ENCODE results near the gene FIBCD1.

The FIBCD1 gene

GRCh38 chr9:130935648-130936271 is 3.3 kb downstream of the FIBCD1 start:
- no peak overlapping the region for H3K4me3 ChIP-seq (ENCODE audit: low read depth, low read length)
- TF ChIP-seq, protein P1, sequence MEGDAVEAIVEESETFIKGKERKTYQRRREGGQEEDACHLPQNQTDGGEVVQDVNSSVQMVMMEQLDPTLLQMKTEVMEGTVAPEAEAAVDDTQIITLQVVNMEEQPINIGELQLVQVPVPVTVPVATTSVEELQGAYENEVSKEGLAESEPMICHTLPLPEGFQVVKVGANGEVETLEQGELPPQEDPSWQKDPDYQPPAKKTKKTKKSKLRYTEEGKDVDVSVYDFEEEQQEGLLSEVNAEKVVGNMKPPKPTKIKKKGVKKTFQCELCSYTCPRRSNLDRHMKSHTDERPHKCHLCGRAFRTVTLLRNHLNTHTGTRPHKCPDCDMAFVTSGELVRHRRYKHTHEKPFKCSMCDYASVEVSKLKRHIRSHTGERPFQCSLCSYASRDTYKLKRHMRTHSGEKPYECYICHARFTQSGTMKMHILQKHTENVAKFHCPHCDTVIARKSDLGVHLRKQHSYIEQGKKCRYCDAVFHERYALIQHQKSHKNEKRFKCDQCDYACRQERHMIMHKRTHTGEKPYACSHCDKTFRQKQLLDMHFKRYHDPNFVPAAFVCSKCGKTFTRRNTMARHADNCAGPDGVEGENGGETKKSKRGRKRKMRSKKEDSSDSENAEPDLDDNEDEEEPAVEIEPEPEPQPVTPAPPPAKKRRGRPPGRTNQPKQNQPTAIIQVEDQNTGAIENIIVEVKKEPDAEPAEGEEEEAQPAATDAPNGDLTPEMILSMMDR (conservative IDR thresholded peaks at IDR 0.05; ENCODE audit: low read depth, low read length) = no peak
- DNase-seq (ENCODE audit: low read depth) = no peak

DNA sequence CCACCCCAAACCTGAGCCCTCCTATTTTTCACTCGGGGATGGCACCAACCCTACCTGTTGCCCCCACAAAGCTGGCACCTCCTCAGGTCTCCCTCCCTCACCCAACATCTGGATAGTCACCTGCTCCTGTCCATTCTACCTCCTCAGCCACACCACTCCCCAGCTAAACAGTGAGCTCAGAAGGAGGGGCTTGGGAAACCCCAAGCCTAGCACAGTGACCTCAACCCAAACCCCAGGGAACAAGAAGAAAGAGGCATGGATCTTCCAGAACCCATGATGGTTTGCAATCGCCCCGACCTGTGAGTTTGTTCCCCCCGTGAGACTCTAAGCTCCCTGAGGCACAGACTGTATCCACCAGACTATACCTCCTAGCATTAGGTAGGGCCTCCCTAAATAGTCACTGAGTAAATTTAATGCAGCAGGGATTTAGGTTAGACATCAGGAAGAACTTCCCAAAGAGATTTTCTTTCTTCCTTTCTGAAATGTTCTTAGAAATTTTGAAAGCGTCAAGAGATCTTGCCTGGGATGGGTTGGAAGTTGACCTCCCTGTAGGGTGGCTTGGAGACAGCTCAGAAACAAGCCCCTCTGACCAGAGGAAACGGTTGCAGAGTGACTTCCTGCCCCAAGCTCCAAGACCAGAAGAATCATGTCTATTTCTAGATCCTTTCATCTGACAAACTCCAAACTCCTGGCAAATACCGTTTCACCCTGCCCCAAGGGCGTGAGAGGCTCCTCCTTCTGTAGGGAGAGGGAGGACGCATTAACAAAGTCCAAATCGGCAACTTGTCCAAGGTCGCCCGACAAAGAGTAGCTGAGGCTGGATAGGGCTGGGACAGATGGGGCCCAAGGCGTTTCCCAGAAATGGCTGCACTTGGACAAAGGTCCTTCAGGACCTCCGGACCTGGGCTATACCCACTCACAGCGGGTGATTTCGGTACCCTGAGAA is 4.1 kb downstream of the FIBCD1 start:
- H3K4me3 ChIP-seq (ENCODE audit: low read depth, low read length) = no peak overlapping the region
- DNase-seq (ENCODE audit: low read depth) = no peak
- TF ChIP-seq, protein P1 (conservative IDR thresholded peaks at IDR 0.05; ENCODE audit: low read depth, low read length) = no peak

DNA sequence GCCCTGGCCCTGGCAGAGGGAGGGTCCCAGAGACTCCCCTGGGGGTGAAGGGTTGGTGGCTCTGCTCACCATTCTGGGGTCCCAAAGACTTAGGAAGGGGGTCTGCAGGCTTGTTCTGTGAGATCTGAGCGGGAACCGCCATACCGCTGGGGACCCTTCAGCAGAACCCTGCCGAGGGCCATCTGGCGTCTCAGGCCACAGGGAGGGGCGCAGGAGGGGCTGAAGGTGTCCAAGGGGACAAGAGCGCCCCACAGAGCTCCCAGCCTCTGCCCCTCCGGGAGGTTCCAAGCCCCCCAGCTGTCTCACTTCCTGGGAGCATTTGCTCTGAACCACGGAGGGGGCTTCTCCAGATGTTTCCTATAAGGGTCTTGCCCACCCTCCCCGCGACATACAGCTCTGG is 4.8 kb downstream of the FIBCD1 start:
- H3K4me3 ChIP-seq (ENCODE audit: low read depth, low read length) = no peak overlapping the region
- no peak for DNase-seq (ENCODE audit: low read depth)
- TF ChIP-seq, protein P1 (conservative IDR thresholded peaks at IDR 0.05; ENCODE audit: low read depth, low read length) = no peak

DNA sequence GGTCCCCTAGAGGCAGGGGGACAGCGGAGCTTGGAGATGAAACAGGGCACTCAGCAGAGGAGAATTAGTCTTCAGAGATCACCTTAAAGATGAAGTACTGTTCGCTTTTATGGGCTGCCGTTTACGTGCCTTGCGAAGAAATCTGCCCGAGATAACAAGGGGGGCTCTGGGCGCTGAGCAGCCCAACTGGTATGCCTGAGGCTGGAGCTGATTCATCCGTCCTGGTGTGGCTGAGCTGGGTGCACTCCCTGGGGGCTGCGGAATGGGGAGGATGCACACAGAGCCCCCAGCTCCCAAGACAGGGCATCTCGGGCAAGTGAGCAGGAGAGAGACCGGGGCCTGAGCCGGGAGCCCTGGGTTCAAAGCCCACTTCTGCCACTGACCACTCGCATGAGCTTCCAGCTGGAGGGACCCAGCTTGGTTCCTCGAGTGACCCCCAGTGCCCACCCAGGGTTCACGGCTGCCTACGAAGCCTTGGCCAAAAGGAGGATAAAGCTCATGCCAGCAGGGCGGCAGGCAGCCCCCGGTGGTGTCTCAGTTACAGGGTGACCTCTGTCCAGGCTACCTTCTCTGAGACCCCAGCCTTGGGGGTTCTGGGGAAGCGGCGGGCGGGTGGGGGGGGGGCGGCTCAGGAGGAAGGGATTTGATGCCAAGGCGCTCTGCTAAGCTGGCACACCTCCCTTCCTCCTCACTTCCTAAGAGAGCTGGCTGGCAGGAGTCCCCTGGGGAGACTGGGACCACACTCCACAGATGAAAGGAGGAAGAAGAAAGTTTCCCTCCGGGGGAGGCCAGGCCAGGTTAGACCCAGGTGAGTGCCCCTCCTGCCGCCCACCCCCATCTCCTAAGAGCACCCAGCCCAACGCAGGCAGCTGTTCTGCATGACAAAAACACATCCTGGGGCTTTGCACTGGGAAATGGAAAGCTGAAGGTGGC is 5.7 kb downstream of the FIBCD1 start:
- TF ChIP-seq, protein P1 (conservative IDR thresholded peaks at IDR 0.05; ENCODE audit: low read depth, low read length) = no peak
- no peak overlapping the region for H3K4me3 ChIP-seq (ENCODE audit: low read depth, low read length)
- peak; percentile 63 for DNase-seq (ENCODE audit: low read depth)

DNA sequence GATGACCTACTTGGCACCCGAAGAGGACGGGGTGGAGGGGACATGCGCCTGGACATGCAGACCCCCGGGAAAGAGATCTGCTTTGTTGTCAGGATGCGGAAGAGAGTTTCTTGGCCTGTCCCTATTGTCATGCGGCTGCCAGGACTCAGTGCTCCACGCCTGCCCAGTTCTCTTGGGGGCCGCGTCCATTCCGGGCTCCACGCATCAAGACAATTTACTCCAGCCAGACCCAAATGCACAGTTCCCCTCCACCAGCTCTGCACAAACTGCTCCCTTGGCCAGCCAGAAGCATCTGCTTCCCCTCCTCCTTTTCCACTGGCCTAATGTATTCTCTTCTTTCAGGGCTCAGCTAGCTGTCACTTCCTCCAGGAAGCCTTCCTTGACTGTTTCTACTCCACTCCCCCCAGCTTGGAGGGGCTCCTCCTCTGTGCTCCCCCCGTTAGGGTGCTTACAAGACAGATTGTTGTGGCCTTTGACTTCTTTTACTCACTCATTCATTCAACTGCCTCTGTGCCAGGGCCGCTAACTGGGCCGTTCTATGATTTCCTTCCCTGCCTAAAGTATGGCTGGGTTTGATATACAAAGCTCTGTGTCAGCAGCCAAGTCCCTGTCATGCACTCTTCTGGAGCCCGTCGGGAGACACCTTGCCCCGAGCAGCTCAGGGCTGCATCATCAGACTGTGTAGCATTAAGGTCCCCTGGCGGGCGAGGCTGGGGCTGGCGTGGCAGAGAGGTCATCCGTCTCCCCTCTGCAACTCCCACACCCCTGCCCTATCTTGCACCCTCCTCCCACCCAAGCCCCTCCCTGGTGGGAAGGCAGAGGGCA is 6.6 kb downstream of the FIBCD1 start:
- H3K4me3 ChIP-seq (ENCODE audit: low read depth, low read length) = no peak overlapping the region
- TF ChIP-seq, protein P1 (conservative IDR thresholded peaks at IDR 0.05; ENCODE audit: low read depth, low read length) = no peak
- DNase-seq (ENCODE audit: low read depth) = no peak

All from choroid plexus epithelial cell (primary cell).